Caco-2 (cell line): ENCODE data around the gene DRC1. TPM values are rescaled to one million over a fixed set of nuclear protein-coding genes. Genes with fewer than 3 reads are reported as not detected.
A peak's percentile ranks its signal among the peaks of the same experiment; 100 is the strongest.
"Not testable (repeated sequence)": the region's sequence is repeated elsewhere in the genome, so short reads cannot be mapped to it uniquely, and the experiment has no call there.

Source experiments
- BruUV-seq: library from RNA; stranded (reverse); fragments of 400-500 nt; replicated peaks from 2 replicates; lab custom pipeline; 2021; lab: Mats Ljungman, UMichigan
- CTCF ChIA-PET: fragments of 300-600 bp; sonication (Branson Sonifier 250); formaldehyde crosslinking; loops from one replicate; lab custom pipeline; 2022; ENCODE audit warnings: antibody characterized with exemption; lab: Charles Lee
- POLR2A ChIA-PET: fragments of 300-600 bp; sonication (Branson Sonifier 250); formaldehyde crosslinking; loops from one replicate; lab custom pipeline; 2022; ENCODE audit warnings: antibody characterized with exemption; lab: Charles Lee
- DNase-seq, 2 experiments: peaks; one replicate each; pipeline versions ENCODE4 v3.0.0 to v3.0.0-alpha.2; 2020 to 2022
- H3K27me3 ChIP-seq: replicated peaks from 2 replicates; pipeline ENCODE4 v1.6.0; 2011; ENCODE audit warnings: low read length; ENCODE audit not compliant: control insufficient read depth, insufficient read depth
- H3K36me3 ChIP-seq: 2 replicates; pipeline ENCODE4 v1.5.1; 2011; ENCODE audit warnings: low read length; ENCODE audit not compliant: control insufficient read depth, insufficient read depth
- H3K4me1 ChIP-seq: fragments of 250-450 bp; sonication (Bioruptor Pico); 2 replicates; pipeline ENCODE4 v1.5.1; 2020; ENCODE audit warnings: mild to moderate bottlenecking
- H3K4me3 ChIP-seq: 2 replicates; pipeline ENCODE4 v1.5.1; 2011; ENCODE audit warnings: low read depth, mild to moderate bottlenecking, control low read depth, low read length
- H3K9me3 ChIP-seq: fragments of 250-450 bp; sonication (Bioruptor Pico); 2 replicates; pipeline ENCODE4 v1.5.1; 2020; ENCODE audit warnings: mild to moderate bottlenecking, moderate library complexity
- H3K27ac Mint-ChIP-seq: one replicate; pipeline ENCODE4 v1.8.0; 2022; ENCODE audit warnings: mixed read lengths; ENCODE audit not compliant: unreplicated experiment
- H3K27me3 Mint-ChIP-seq: one replicate; pipeline ENCODE4 v1.8.0; 2022; ENCODE audit warnings: mixed read lengths; ENCODE audit not compliant: insufficient read depth, unreplicated experiment
- H3K36me3 Mint-ChIP-seq: one replicate; pipeline ENCODE4 v1.8.0; 2022; ENCODE audit warnings: mild to moderate bottlenecking, mixed read lengths; ENCODE audit not compliant: insufficient read depth, unreplicated experiment
- H3K4me1 Mint-ChIP-seq: one replicate; pipeline ENCODE4 v1.8.0; 2022; ENCODE audit warnings: low read depth, mixed read lengths; ENCODE audit not compliant: unreplicated experiment
- H3K4me3 Mint-ChIP-seq: one replicate; pipeline ENCODE4 v1.8.0; 2022; ENCODE audit warnings: mild to moderate bottlenecking, moderate library complexity, mixed read lengths; ENCODE audit not compliant: unreplicated experiment
- H3K9me3 Mint-ChIP-seq: one replicate; pipeline ENCODE4 v1.8.0; 2022; ENCODE audit warnings: mixed read lengths; ENCODE audit not compliant: unreplicated experiment
- CTCF ChIP-seq, 2 experiments: fragments of 200-600 bp in 1 of 2; IDR thresholded peaks; 1 replicate in 1 of 2; 2 replicates in 1 of 2; pipeline versions ENCODE4 v1.5.1 to v1.8.0; 2011 to 2022; ENCODE audit warnings: antibody characterized with exemption in 1 of 2, control low read depth in 1 of 2, inconsistent platforms in 1 of 2, low read depth in 1 of 2, low read length in 1 of 2, mild to moderate bottlenecking in 1 of 2, moderate library complexity in 1 of 2; ENCODE audit not compliant: insufficient read depth in 1 of 2, severe bottlenecking in 1 of 2, unreplicated experiment in 1 of 2
- intact Hi-C: fragments of 100-400 bp; cut with micrococcal nuclease; formaldehyde crosslinking; loops from one replicate; pipeline ENCODE4 v1.10.0; 2022; ENCODE audit not compliant: unreplicated experiment
- total RNA-seq: library from RNA; stranded (reverse); gene quantifications from 2 replicates; pipeline ENCODE4 v1.2.3, GENCODE V29; 2022

DRC1 gene
- total RNA-seq, 1 experiment from 2014 or later: 1.1 TPM

GRCh38 chr2:26466662-26467310 lies 65.1 kb downstream of the DRC1 start:
- H3K27me3 ChIP-seq: no peaks in the 10 kb centered on the region
- H3K9me3 ChIP-seq: no peaks in the 10 kb centered on the region; the same call in 1 of the 2 replicates
- CTCF ChIA-PET: interaction anchor here (0.6 to 1.5 kb wide), 2 partner anchors 8 to 9 kb away, joined by 4 to 5 read pairs; no protein-coding TSS in a partner anchor
- no TSS peak for BruUV-seq
- H3K9me3 Mint-ChIP-seq: peaks cover 16% of the 10 kb centered on the region
- TF ChIP-seq CTCF (IDR thresholded peaks at IDR 0.05; ENCODE audit: insufficient read depth in 1 of 2, low read depth in 1 of 2, low read length in 1 of 2, severe bottlenecking in 1 of 2, unreplicated experiment in 1 of 2): no peak
- H3K4me1 Mint-ChIP-seq: peaks cover 11% of the 10 kb centered on the region
- POLR2A ChIA-PET: no interaction called here
- intact Hi-C loops: no loop called here
- peak overlapping the region; percentile 53 for H3K27ac Mint-ChIP-seq
- no peak overlapping the region for H3K4me3 Mint-ChIP-seq
- no peaks in the 10 kb centered on the region for H3K36me3 ChIP-seq
- H3K4me3 ChIP-seq: no peak overlapping the region
- H3K27me3 Mint-ChIP-seq: no peaks in the 10 kb centered on the region
- H3K4me1 ChIP-seq: peaks cover 25% of the 10 kb centered on the region
- no peak for DNase-seq
- H3K36me3 Mint-ChIP-seq: peaks cover 20% of the 10 kb centered on the region

DNA sequence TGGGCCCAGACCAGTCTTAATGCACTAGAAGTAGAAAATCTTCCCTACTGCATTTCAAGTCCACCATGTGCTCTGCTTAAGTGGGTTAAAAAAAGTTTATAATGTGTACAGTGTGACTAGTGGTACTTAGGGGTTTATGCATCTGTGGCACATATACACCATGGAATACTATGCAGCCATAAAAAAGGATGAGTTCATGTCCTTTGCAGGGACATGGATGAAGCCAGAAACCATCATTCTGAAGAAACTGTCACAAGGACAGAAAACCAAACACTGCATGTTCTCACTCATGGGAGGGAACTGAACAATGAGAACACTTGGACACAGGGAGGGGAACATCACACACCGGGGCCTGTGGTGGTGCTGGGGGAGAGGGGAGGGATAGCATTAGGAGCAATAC lies 66.8 kb downstream of the DRC1 start:
- H3K36me3 ChIP-seq, H3K27me3 ChIP-seq, POLR2A ChIA-PET, H3K27ac Mint-ChIP-seq, H3K9me3 ChIP-seq, H3K27me3 Mint-ChIP-seq, H3K4me1 Mint-ChIP-seq, DNase-seq, BruUV-seq, H3K36me3 Mint-ChIP-seq, H3K4me3 ChIP-seq, H3K4me3 Mint-ChIP-seq: not testable (repeated sequence)
- peaks cover 13% of the 10 kb centered on the region for H3K4me1 ChIP-seq
- peaks cover 16% of the 10 kb centered on the region for H3K9me3 Mint-ChIP-seq
- CTCF ChIA-PET: interaction anchor here (1.0 to 1.2 kb wide), 4 partner anchors 38 to 123 kb away, joined by 3 to 6 read pairs (median 4); no protein-coding TSS in a partner anchor
- intact Hi-C loops: loop anchor here (2.0 kb wide), 2 partner anchors 74 to 234 kb away; no protein-coding TSS in a partner anchor

- Histone ChIP-seq H3K4me3 (no peak overlapping the region), H3K27me3 (no peaks in the 10 kb centered on the region), H3K9me3 (no peaks in the 10 kb centered on the region; the same call in 1 of the 2 replicates), H3K4me1 (peaks cover 6% of the 10 kb centered on the region), H3K36me3 (no peaks in the 10 kb centered on the region)
- Mint-ChIP-seq H3K27ac (no peak overlapping the region), H3K36me3 (peaks cover 5% of the 10 kb centered on the region), H3K9me3 (peaks cover 16% of the 10 kb centered on the region), H3K27me3 (no peaks in the 10 kb centered on the region), H3K4me1 (no peaks in the 10 kb centered on the region), H3K4me3 (no peak overlapping the region)
- CTCF ChIA-PET: interaction anchor here (0.6 to 1.2 kb wide), 7 partner anchors 24 to 750 kb away, joined by 3 to 6 read pairs (median 3); no protein-coding TSS in a partner anchor
- POLR2A ChIA-PET: no interaction called here
- peak; percentile 78 to 82 for DNase-seq
- peak; percentile 85 to 96 for TF ChIP-seq CTCF (IDR thresholded peaks at IDR 0.05; ENCODE audit: insufficient read depth in 1 of 2, low read depth in 1 of 2, low read length in 1 of 2, severe bottlenecking in 1 of 2, unreplicated experiment in 1 of 2)
- no TSS peak for BruUV-seq
- intact Hi-C loops: loop anchor here (2.0 kb wide), 2 partner anchors 74 to 234 kb away; no protein-coding TSS in a partner anchor
These were observed 67.5 kb downstream of the DRC1 start for GRCh38 chr2:26469092-26469710.
